ENCODE measurements around the gene AFF3. TPM values are rescaled to one million over a fixed set of nuclear protein-coding genes. Genes with fewer than 3 reads are reported as not detected.

The AFF3 gene
- total RNA-seq, 1 experiment from 2014 or later: 0.22 TPM

GRCh38 chr2:100145893-100146656, 3.7 kb upstream of the AFF3 start:
- Mint-ChIP-seq H3K27ac (no peak overlapping the region; a peak in 1 of 7 replicates), H3K4me3 (no peak overlapping the region), H3K9me3 (peaks cover 6 to 10% of the 10 kb centered on the region in 2 experiments; a peak in 4 of 5 replicates), H3K36me3 (ENCODE audit: insufficient read depth in 1 of 3, low read depth in 3 of 3) (no peaks in the 10 kb centered on the region), H3K4me1 (no peaks in the 10 kb centered on the region), H3K27me3 (ENCODE audit: low read depth) (peaks cover 58% of the 10 kb centered on the region)
- Histone ChIP-seq H3K4me2 (ENCODE audit: insufficient read depth, insufficient read length, low read length) (no peak overlapping the region), H4K91ac (ENCODE audit: insufficient read length, low read depth, low read length) (no peak overlapping the region), H2AFZ (ENCODE audit: low read length) (no peak overlapping the region), H3K4ac (ENCODE audit: low read depth, low read length) (no peak overlapping the region), H2AK5ac (ENCODE audit: insufficient read length, low read length) (no peak overlapping the region), H3K79me1 (ENCODE audit: insufficient read depth, low read depth, low read length, poor library complexity, severe bottlenecking) (no peaks in the 10 kb centered on the region), H3K14ac (ENCODE audit: insufficient read depth, low read length) (no peak overlapping the region; the same call in 1 of the 2 replicates), H3K4me1 (ENCODE audit: insufficient read depth, low read length) (no peaks in the 10 kb centered on the region), H2BK20ac (ENCODE audit: low read depth, low read length, poor library complexity, severe bottlenecking) (no peak overlapping the region), H3K56ac (ENCODE audit: insufficient read length, low read depth, low read length) (no peak overlapping the region), H3K18ac (ENCODE audit: insufficient read length, low read depth, low read length) (no peak overlapping the region), H3K27ac (ENCODE audit: insufficient read length, low read depth, low read length) (no peak overlapping the region), H3T11ph (ENCODE audit: low read length) (no peak overlapping the region), H4K20me1 (ENCODE audit: control insufficient read depth, insufficient read depth, insufficient read length) (no peaks in the 10 kb centered on the region), H2BK120ac (ENCODE audit: low read depth, low read length, poor library complexity, severe bottlenecking) (no peak overlapping the region), H3K79me2 (ENCODE audit: insufficient read depth, low read length) (no peaks in the 10 kb centered on the region), H3K23ac (ENCODE audit: insufficient read length, low read depth, low read length) (no peak overlapping the region), H2BK12ac (ENCODE audit: insufficient read length, low read depth, low read length) (no peak overlapping the region), H3K9ac (ENCODE audit: extremely low read depth, insufficient read length, low read length) (no peak overlapping the region), H4K8ac (replicated peaks; ENCODE audit: insufficient read length, low read depth, low read length) (no peak overlapping the region), H2BK15ac (ENCODE audit: low read depth, low read length) (no peak overlapping the region), H3K27me3 (ENCODE audit: insufficient read depth, low read length) (no peaks in the 10 kb centered on the region), H3K23me2 (ENCODE audit: insufficient read length, low read depth, low read length, poor library complexity, severe bottlenecking) (no peaks in the 10 kb centered on the region), H4K5ac (ENCODE audit: insufficient read length, low read depth, low read length) (no peak overlapping the region), H3K9me3 (ENCODE audit: control insufficient read depth, low read depth, low read length) (no peaks in the 10 kb centered on the region), H2BK5ac (ENCODE audit: insufficient read length, low read length) (no peak overlapping the region)
- WGBS (ENCODE audit: extremely low coverage, insufficient read length, low lambda C conversion rate): no CpG with 5 or more reads among the region's 11 CpGs
- DNase-seq: no peak
- TF ChIP-seq CTCF (conservative IDR thresholded peaks at IDR 0.05): no peak
